ENCODE measurements around the gene BCL2L11. TPM values are rescaled to one million over a fixed set of nuclear protein-coding genes. Genes with fewer than 3 reads are reported as not detected.
A peak's percentile ranks its signal among the peaks of the same experiment; 100 is the strongest.

BCL2L11 gene
- total and polyA plus RNA-seq, 9 of the 15 experiments (the other 6 are each of a cell fraction or from before 2014, with no cell fraction given): 2.2 to 18.8 (median 5.0) TPM

GRCh38 chr2:111120253-111121027 is at the start of gene BCL2L11 (continued):
- TF ChIP-seq ELK1 (CRISPR knock-in tag; IDR thresholded peaks at IDR 0.05) (no peak), BRCA1 (IDR thresholded peaks at IDR 0.05) (no peak), BRCA1 (CRISPR knock-in tag; IDR thresholded peaks at IDR 0.05) (no peak), CGGBP1 (CRISPR knock-in tag; IDR thresholded peaks at IDR 0.05) (no peak), SMC3 (conservative IDR thresholded peaks at IDR 0.05; ENCODE audit: insufficient read depth, low read depth, low read length) (0 out of 2 replicates have a peak, but pooled peaks have one; percentile 21), RBM39 (optimal IDR thresholded peaks at IDR 0.05; ENCODE audit: low read depth, low read length) (no peak), ETV6 (IDR thresholded peaks at IDR 0.05; ENCODE audit: borderline replicate concordance in 1 of 2, low read depth in 2 of 2, low read length in 1 of 2) (0 out of 4 replicates have a peak, but pooled peaks of 1 of the 2 experiments have one; percentile 4), ETV6 (CRISPR knock-in tag; IDR thresholded peaks at IDR 0.05; ENCODE audit: borderline replicate concordance) (no peak), BRF1 (IDR thresholded peaks at IDR 0.05; ENCODE audit: borderline replicate concordance, extremely low read depth, insufficient read length) (no peak), TFAM (CRISPR knock-in tag; conservative IDR thresholded peaks at IDR 0.05) (no peak), EP400 (IDR thresholded peaks at IDR 0.05) (peak; percentile 80; the same call in 1 of the 2 replicates), AFF1 (IDR thresholded peaks at IDR 0.05; ENCODE audit: low read depth in 1 of 2, partially characterized antibody in 2 of 2) (no peak), ZKSCAN1 (IDR thresholded peaks at IDR 0.05; ENCODE audit: low read depth, low read length) (no peak; the same call in 1 of the 2 replicates), NFXL1 (CRISPR knock-in tag; IDR thresholded peaks at IDR 0.05) (no peak), ZNF583 (CRISPR knock-in tag; IDR thresholded peaks at IDR 0.05) (no peak), GABPB1 (CRISPR knock-in tag; IDR thresholded peaks at IDR 0.05) (no peak), RFX1 (IDR thresholded peaks at IDR 0.05) (no peak), ZBTB17 (CRISPR knock-in tag; IDR thresholded peaks at IDR 0.05) (no peak; the same call in 1 of the 2 replicates), DPF2 (IDR thresholded peaks at IDR 0.05) (0 out of 2 replicates have a peak, but pooled peaks have one; percentile 14), ZBTB49 (CRISPR knock-in tag; IDR thresholded peaks at IDR 0.05; ENCODE audit: borderline replicate concordance) (no peak), FOXA3 (CRISPR knock-in tag; conservative IDR thresholded peaks at IDR 0.05 in 1 of 2, IDR thresholded peaks at IDR 0.05 in 1 of 2) (no peak)
